ENCODE data around the gene CAMK1D. TPM values are rescaled to one million over a fixed set of nuclear protein-coding genes. Genes with fewer than 3 reads are reported as not detected.

Gene CAMK1D
- total RNA-seq, 2 experiments from 2014 or later, result 28.8 to 35.3 TPM

GRCh38 chr10:12538491-12538995, 189.2 kb downstream of the CAMK1D start:
- DNase-seq (no peak), ATAC-seq (ENCODE audit: poor library complexity) (no peak)
- Mint-ChIP-seq H3K27me3 (no peaks in the 10 kb centered on the region), H3K36me3 (ENCODE audit: low read depth) (no peaks in the 10 kb centered on the region), H3K27ac (no peak overlapping the region), H3K4me1 (ENCODE audit: low read depth) (peaks cover 44% of the 10 kb centered on the region), H3K9me3 (no peaks in the 10 kb centered on the region), H3K4me3 (no peak overlapping the region)
- no peak overlapping the region for H3K4me3 ChIP-seq (ENCODE audit: low read length)
- intact Hi-C loops (cut with DNase I, micrococcal nuclease), result no loop called here
- no peaks in the 10 kb centered on the region for H3K4me1 ChIP-seq (ENCODE audit: insufficient read depth, low read length)
- ChIA-PET POLR2A (no interaction called here), CTCF (no interaction called here)
- no peaks in the 10 kb centered on the region for H3K36me3 ChIP-seq (ENCODE audit: insufficient read depth, low read length)
- no peaks in the 10 kb centered on the region for H3K27me3 ChIP-seq (ENCODE audit: control insufficient read depth in 1 of 2, insufficient read depth in 2 of 2, low read length in 2 of 2)
- no peak for TF ChIP-seq CTCF (IDR thresholded peaks at IDR 0.05)
- H3K9me3 ChIP-seq (ENCODE audit: control insufficient read depth in 1 of 2, insufficient read depth in 1 of 2, low read length in 2 of 2), result no peaks in the 10 kb centered on the region
- no peak overlapping the region for H3K27ac ChIP-seq (ENCODE audit: low read depth in 1 of 2, low read length in 2 of 2)

- no peak for ATAC-seq (ENCODE audit: poor library complexity)
- Histone ChIP-seq H3K36me3 (ENCODE audit: insufficient read depth, low read length) (no peaks in the 10 kb centered on the region), H3K27ac (ENCODE audit: low read depth in 1 of 2, low read length in 2 of 2) (no peak overlapping the region), H3K9me3 (ENCODE audit: control insufficient read depth in 1 of 2, insufficient read depth in 1 of 2, low read length in 2 of 2) (no peaks in the 10 kb centered on the region), H3K4me3 (ENCODE audit: low read length) (no peak overlapping the region), H3K27me3 (ENCODE audit: control insufficient read depth in 1 of 2, insufficient read depth in 2 of 2, low read length in 2 of 2) (no peaks in the 10 kb centered on the region), H3K4me1 (ENCODE audit: insufficient read depth, low read length) (no peaks in the 10 kb centered on the region)
- Mint-ChIP-seq H3K36me3 (ENCODE audit: low read depth) (no peaks in the 10 kb centered on the region), H3K9me3 (no peaks in the 10 kb centered on the region), H3K4me1 (ENCODE audit: low read depth) (peaks cover 46% of the 10 kb centered on the region), H3K27me3 (no peaks in the 10 kb centered on the region), H3K27ac (no peak overlapping the region), H3K4me3 (no peak overlapping the region)
- intact Hi-C loops (cut with DNase I, micrococcal nuclease), result no loop called here
- ChIA-PET POLR2A (no interaction called here), CTCF (interaction anchor here (0.7 kb wide), 1 partner anchor 25 kb away, joined by 3 read pairs; no protein-coding TSS in a partner anchor)
- TF ChIP-seq CTCF (IDR thresholded peaks at IDR 0.05), result no peak
- no peak for DNase-seq
Observed at GRCh38 chr10:12539350-12540164, 190.2 kb downstream of the CAMK1D start.

- no peaks in the 10 kb centered on the region for H3K27me3 Mint-ChIP-seq
- no peak for TF ChIP-seq CTCF (IDR thresholded peaks at IDR 0.05)
- Histone ChIP-seq H3K27ac (ENCODE audit: low read depth in 1 of 2, low read length in 2 of 2) (no peak overlapping the region), H3K4me3 (ENCODE audit: low read length) (no peak overlapping the region), H3K36me3 (ENCODE audit: insufficient read depth, low read length) (no peaks in the 10 kb centered on the region), H3K27me3 (ENCODE audit: control insufficient read depth in 1 of 2, insufficient read depth in 2 of 2, low read length in 2 of 2) (no peaks in the 10 kb centered on the region), H3K4me1 (ENCODE audit: insufficient read depth, low read length) (no peaks in the 10 kb centered on the region), H3K9me3 (ENCODE audit: control insufficient read depth in 1 of 2, insufficient read depth in 1 of 2, low read length in 2 of 2) (no peaks in the 10 kb centered on the region)
- no peak overlapping the region for H3K4me3 Mint-ChIP-seq
- ATAC-seq (ENCODE audit: poor library complexity) (no peak), DNase-seq (no peak)
- no peaks in the 10 kb centered on the region for H3K9me3 Mint-ChIP-seq
- H3K36me3 Mint-ChIP-seq (ENCODE audit: low read depth), result no peaks in the 10 kb centered on the region
- ChIA-PET POLR2A (interaction anchor here (0.6 kb wide), 1 partner anchor 24 kb away, joined by 3 read pairs; no protein-coding TSS in a partner anchor), CTCF (interaction anchor here (0.7 kb wide), 1 partner anchor 33 kb away, joined by 4 read pairs; no protein-coding TSS in a partner anchor)
- peaks cover 44% of the 10 kb centered on the region for H3K4me1 Mint-ChIP-seq (ENCODE audit: low read depth)
- intact Hi-C loops (cut with DNase I, micrococcal nuclease), result no loop called here
- peak overlapping the region; percentile 8 for H3K27ac Mint-ChIP-seq
Observed at GRCh38 chr10:12540341-12540781, 191.0 kb downstream of the CAMK1D start.

Data from CD4-positive, alpha-beta T cell (primary cell).